Inflammatory macrophage treated with lipopolysaccharide for 1 hour (primary cell): ENCODE data around the gene NPRL2.

Source experiments
- DNase-seq, 2 donors: peaks; one replicate each; pipeline ENCODE4 v3.0.0-alpha.2; 2020 to 2022

NPRL2 gene

DNA sequence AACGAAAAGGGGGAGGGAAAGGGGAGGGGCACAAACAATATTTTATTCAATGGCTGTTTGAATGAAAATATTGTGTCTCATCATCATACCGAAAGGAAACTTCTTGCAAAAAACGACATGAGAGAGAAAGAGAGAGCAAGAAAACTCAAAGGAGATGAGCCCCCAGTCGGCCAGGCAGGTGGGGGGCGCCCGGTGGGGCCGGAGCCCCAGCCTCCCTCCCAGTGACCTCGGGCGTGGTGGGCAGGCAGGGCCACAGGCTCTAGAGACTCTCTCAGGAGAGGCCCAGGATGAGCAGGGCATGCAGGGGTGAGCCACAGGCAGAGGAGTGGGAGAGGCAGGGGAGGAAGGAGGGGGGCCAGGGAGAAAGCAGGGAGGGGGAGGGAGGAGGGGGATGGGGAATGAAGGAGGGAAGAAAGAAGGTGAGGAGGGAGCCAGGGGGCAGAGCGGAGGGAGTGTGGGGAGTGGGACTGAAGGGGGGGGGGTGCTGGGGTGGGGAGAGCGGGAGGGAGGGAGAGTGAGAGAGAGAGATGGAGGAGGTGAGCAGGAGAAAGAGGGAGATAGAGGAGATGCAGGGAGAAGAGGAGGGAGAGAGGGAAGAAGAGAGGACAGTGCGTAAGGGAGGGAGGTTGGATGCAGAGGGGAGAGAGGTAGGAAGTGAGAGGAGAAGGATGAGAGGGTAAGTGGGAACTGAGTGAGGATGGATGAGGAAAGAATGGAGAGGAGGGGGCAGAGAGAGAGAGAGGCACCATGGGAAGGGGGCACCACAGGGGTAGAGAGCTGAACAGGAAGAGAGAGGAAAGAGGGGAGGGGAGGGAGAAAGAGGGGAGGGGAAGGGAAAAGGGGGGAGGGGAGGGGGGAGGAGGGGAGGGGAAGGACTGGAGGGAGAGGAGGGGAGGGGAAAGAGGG, 22.8 kb upstream of the NPRL2 start:
- no peak for DNase-seq

- no peak for DNase-seq
Measured at GRCh38 chr3:50372349-50372748, 21.8 kb upstream of the NPRL2 start.

- no peak for DNase-seq
Measured at GRCh38 chr3:50371133-50371685, 20.6 kb upstream of the NPRL2 start.

DNA sequence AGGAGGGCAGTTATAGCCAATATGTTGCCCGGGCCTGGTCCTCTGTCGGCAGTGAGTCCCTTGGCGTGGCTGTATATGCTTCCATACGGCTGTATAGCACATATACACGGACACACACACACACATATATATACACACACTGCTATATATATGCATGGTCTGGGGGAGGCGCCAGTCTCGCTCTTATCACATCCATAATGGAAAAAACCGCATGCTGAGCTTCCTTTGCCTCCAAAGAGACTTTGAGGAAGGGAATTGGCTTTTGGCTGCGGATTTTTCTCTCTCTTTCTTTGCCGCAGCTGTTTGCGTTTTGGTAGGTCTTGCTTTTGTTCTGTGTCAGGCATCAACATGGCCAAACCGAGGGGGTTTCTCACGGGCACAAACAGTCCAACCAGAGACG, 20.0 kb upstream of the NPRL2 start:
- DNase-seq: no peak

DNA sequence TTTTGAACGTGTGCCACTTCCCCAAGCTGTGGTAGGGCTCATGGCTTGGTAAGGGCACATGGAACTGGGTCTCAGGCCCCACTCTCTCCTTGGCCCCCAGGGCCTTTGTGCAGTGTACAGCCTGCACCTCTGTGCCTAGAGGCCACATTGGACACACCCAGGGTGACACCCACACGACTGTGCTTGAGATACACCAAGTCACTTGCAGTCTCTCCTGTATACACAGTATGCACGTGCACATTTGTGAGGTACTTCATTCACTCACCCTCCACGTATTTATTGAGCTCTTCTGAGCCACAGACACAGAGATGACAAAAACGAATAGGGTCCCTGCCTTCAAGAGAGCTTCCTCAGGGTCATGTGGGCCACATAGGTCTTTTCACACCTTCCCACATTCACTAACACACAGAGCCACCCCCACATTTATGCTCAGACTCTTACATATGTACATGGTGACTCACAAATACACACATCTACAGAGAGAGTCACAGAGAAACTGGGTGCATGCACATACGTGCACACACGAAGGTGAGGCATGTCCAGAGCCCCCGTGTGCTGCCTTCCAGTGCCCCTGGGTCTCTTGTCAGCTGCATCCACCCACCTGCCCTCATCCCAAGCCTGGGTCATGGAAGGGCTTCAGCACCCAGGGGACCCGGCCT, 18.6 kb upstream of the NPRL2 start:
- DNase-seq: no peak

DNA sequence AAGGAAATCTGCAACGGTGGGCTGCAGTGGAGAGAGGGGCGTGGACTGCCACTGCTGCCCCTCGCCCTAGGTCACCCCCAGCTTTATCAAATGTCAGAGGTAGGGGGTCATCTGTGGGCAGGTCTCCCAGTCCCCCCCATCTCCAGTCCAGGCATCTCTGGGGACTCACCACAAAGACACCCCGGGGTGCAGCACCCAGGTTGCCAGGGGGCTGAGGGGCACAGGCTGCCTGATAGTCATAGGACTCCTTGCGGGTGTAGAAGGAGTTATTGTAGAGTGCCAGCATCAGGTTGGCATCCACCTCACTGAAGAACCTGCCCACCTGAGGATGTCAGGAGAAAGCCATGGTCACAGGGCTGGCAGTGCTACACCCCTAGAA, 15.3 kb upstream of the NPRL2 start:
- DNase-seq: no peak

GRCh38 chr3:50365080-50365841, 14.7 kb upstream of the NPRL2 start:
- peak; percentile 54 to 79 for DNase-seq

- DNase-seq: no peak
Measured at GRCh38 chr3:50364573-50365079, 14.1 kb upstream of the NPRL2 start.

- no peak for DNase-seq
Measured at GRCh38 chr3:50359760-50360110, 9.2 kb upstream of the NPRL2 start.

DNA sequence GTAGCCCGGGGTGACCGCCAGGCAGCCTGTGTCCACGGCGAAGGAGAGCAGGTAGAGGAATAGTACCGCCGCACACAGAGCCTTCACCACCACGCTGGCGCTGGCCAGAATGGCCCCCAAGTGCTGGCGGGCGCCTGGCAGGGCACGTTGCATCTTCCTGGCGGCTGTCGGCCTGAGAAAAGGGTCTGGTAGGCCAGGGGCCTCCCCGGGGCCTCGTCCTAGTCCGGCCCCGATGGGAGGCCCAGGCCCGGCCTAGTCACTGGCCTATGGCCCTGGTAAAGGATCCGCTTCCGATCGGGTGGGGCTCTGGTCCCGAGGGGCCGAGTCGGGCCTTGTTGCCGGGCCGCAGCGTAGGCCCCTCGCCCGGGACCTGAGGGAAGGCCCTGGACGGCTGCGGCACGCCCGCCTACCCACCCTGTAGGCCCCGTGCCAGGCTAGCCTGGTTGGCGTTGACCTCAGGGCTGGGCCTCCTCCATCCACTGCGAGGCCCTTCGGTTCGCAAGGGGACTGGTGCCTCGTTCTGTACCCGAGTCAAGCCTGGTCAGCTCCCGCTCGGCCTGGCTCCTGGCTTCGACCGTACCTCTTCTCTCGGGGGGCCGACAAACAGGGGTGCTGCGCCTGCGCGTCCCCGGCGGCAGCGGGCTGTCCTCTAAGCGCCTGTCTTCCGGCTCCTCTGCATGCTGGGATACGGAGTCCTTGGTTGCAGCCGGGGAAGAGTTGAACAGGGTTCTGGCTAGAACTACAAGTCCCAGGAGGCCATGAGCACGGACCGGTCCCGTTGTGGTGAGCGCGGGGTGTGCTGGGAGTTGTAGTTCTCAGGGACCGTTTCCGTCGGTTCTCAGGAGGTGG, 8.6 kb upstream of the NPRL2 start, which contains the start of gene TMEM115:
TSS of gene TMEM115 (minus strand) at position 611 of the 849 bp plus-strand sequence. CDS start at position 153, 458 bp downstream.
- DNase-seq: peak; percentile 96 to 98

DNA sequence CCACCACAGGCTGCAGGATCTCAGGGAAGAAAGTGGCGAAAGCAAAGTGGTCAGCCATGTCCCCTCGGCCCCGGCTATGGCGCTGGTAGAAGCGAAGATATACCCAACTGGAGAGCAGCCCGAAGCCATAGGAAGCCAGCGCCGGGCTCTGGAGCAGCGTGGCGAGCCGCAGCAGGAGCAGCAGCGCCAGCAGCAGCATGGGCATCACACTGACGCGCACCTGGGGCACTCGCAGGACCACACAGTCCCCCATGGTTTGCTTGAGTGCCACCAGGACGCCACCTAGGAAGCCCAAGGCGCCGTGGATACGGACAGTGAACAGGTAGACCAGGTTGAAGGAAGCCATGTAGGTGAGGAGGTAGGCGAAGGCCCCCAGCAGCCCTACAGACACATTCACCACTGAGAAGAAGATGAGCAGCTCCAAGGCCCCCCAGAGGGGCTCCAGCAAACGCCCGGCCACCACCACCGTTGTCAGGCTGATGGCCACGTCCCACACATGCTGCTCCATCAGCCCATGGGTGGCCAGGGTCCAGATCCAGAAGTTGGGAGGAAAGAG, 7.9 kb upstream of the NPRL2 start:
- DNase-seq: no peak

DNA sequence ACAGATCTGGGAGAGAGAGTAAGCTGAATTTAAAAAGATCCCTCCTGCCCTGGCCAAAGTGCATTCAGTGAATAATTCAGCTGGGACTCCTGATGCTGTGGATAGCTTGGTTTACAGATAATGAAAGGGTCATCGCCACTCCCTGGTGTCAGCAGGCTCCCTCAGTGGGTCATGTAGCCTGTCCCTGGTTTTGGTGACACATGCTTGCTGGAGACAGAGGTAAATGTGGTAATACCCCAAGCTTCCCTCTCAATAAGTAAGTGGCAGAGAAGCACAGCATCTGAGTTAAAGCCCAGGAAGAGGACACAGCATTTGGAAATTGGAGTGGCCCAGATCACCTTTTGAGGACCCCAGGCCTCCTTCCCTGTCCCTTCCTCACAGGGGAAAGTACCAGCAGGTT, 6.9 kb upstream of the NPRL2 start:
- DNase-seq: peak; percentile 28 to 36

DNA sequence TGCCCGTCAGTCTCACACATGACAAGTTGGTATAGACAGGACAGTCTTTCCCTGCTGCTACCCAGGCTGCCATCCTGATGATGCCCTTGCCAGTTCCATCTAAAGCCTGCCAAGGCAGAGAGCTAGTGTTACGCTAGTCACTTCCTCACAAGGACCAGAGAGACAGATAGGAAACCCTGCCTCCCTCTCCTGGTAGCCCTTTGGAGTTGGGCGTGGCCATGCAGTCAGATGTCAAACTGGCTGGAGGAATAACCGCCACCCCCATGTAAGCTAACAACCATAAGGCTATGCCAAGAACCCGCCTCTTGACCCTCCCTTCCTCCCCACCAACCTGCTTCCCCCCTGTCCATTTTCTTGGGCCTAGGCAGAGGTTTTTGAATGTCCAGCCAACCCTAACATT, 6.0 kb upstream of the NPRL2 start:
- DNase-seq: peak; percentile 53 to 64

- DNase-seq: no peak
Measured at GRCh38 chr3:50355829-50356552, 5.4 kb upstream of the NPRL2 start.

DNA sequence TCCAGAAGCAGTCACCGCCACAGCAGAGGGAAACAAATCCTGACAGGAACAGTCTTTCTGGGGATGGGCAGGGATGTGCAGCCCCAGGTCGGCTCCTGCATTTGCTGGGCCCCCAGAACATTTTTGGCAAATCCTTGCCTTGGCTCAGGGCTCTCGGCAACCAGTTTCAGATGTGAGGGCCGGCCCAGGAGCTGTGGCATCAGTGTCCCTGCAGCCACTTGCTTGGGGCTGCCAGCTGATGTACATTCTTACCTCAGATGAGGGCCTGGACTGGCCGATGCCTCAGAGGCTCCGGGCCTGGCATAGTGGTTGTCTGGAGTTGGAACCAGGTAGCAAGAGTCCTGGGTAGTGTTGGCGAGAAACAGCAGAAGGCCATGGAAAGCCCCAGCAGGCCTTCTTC, 4.3 kb upstream of the NPRL2 start:
- no peak for DNase-seq

GRCh38 chr3:50354186-50354764, 3.7 kb upstream of the NPRL2 start:
- no peak for DNase-seq

- no peak for DNase-seq
Measured at GRCh38 chr3:50353245-50354004, 2.9 kb upstream of the NPRL2 start.

- peak; percentile 85 to 93 for DNase-seq
Measured at GRCh38 chr3:50352781-50353180, 2.2 kb upstream of the NPRL2 start.

- no peak for DNase-seq
Measured at GRCh38 chr3:50351323-50351697, 735 bp upstream of the NPRL2 start.

DNA sequence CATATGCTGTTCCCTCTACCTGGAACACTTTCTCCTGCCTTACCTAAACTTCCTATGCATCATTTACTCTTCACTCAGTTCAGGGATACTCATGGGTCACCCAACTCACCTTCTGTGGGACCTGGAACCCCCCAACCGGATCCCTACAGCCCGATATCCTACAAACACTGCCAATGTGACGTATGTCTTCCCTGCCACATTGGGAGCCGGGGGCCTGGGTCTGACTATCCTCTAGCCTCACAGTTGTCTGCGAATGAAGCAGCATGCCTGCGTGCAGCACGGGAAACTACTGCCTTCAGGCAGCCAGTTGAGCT, 405 bp downstream of the NPRL2 start:
- no peak for DNase-seq
